ES-I3 (cell line): ENCODE results near the gene RIPPLY3.

ENCODE experiments used
- H3K36me3 ChIP-seq: 2 replicates; pipeline ENCODE4 v1.6.1; 2013; ENCODE audit warnings: mild to moderate bottlenecking, low read length, control low read depth, moderate library complexity; ENCODE audit not compliant: insufficient read depth
- H3K4me1 ChIP-seq: 2 replicates; pipeline ENCODE4 v1.6.1; 2013; ENCODE audit warnings: mild to moderate bottlenecking, control low read depth, low read length; ENCODE audit not compliant: insufficient read depth
- H3K9ac ChIP-seq: 2 replicates; pipeline ENCODE4 v1.6.1; 2013; ENCODE audit warnings: low read depth, mild to moderate bottlenecking, low read length, moderate library complexity
- H3K9me3 ChIP-seq: 2 replicates; pipeline ENCODE4 v1.6.1; 2013; ENCODE audit warnings: mild to moderate bottlenecking, low read length, moderate library complexity; ENCODE audit not compliant: control insufficient read depth, insufficient read depth

Gene RIPPLY3

GRCh38 chr21:37006486-37007291 is at the start of gene RIPPLY3:
RIPPLY3 (plus strand) TSS chr21:37006702; CDS start chr21:37006773, 71 bp downstream.
- H3K36me3 ChIP-seq, result no peaks in the 10 kb centered on the region
- no peaks in the 10 kb centered on the region for H3K4me1 ChIP-seq
- H3K9ac ChIP-seq, result peak within 1 kb of the TSS; percentile 76

GRCh38 chr21:36959020-36959835 is 47.3 kb upstream of the RIPPLY3 start:
- Histone ChIP-seq H3K4me1 (peaks cover 2% of the 10 kb centered on the region; the same call in 1 of the 2 replicates), H3K9me3 (no peaks in the 10 kb centered on the region), H3K9ac (no peak overlapping the region), H3K36me3 (0 out of 2 replicates have a peak, but pooled peaks cover 5% of the 10 kb centered on the region)

More at GRCh38 chr21:37006486-37007291, at the start of gene RIPPLY3:
- H3K9me3 ChIP-seq, result no peaks in the 10 kb centered on the region

GRCh38 chr21:36960676-36961284 is 45.7 kb upstream of the RIPPLY3 start:
- H3K9me3 ChIP-seq, result no peaks in the 10 kb centered on the region
- H3K9ac ChIP-seq, result no peak overlapping the region
- H3K4me1 ChIP-seq, result peaks cover 13% of the 10 kb centered on the region
- 0 out of 2 replicates have a peak, but pooled peaks cover 5% of the 10 kb centered on the region for H3K36me3 ChIP-seq

- Histone ChIP-seq H3K9ac (no peak overlapping the region), H3K4me1 (peaks cover 14% of the 10 kb centered on the region), H3K36me3 (0 out of 2 replicates have a peak, but pooled peaks cover 5% of the 10 kb centered on the region), H3K9me3 (no peaks in the 10 kb centered on the region)
Observed at GRCh38 chr21:36962098-36962780, 44.3 kb upstream of the RIPPLY3 start.

GRCh38 chr21:36964398-36964797 is 42.1 kb upstream of the RIPPLY3 start:
- no peaks in the 10 kb centered on the region for H3K9me3 ChIP-seq
- peaks cover 17% of the 10 kb centered on the region for H3K4me1 ChIP-seq
- H3K9ac ChIP-seq, result no peak overlapping the region
- 0 out of 2 replicates have a peak, but pooled peaks cover 5% of the 10 kb centered on the region for H3K36me3 ChIP-seq

- Histone ChIP-seq H3K36me3 (0 out of 2 replicates have a peak, but pooled peaks cover 5% of the 10 kb centered on the region), H3K4me1 (peaks cover 17% of the 10 kb centered on the region), H3K9me3 (no peaks in the 10 kb centered on the region), H3K9ac (peak overlapping the region; percentile 83; the same call in 1 of the 2 replicates)
Observed at GRCh38 chr21:36964827-36965719, 41.4 kb upstream of the RIPPLY3 start.

- H3K36me3 ChIP-seq, result 0 out of 2 replicates have a peak, but pooled peaks cover 5% of the 10 kb centered on the region
- H3K4me1 ChIP-seq, result peaks cover 17% of the 10 kb centered on the region
- no peaks in the 10 kb centered on the region for H3K9me3 ChIP-seq
- H3K9ac ChIP-seq, result peak overlapping the region; percentile 83
Observed at GRCh38 chr21:36965720-36966065, 40.8 kb upstream of the RIPPLY3 start.

- H3K4me1 ChIP-seq, result peaks cover 17% of the 10 kb centered on the region
- 0 out of 2 replicates have a peak, but pooled peaks cover under 1% of the 10 kb centered on the region for H3K36me3 ChIP-seq
- peak within 1 kb of the TSS; percentile 83 for H3K9ac ChIP-seq
- no peaks in the 10 kb centered on the region for H3K9me3 ChIP-seq
Observed at GRCh38 chr21:36966066-36966820, 40.3 kb upstream of the RIPPLY3 start, which contains the start of gene HLCS. HLCS (minus strand) TSS chr21:36966669; CDS start chr21:36966638, 31 bp downstream.

- Histone ChIP-seq H3K9me3 (no peaks in the 10 kb centered on the region), H3K9ac (peak overlapping the region; percentile 72), H3K36me3 (no peaks in the 10 kb centered on the region), H3K4me1 (peaks cover 17% of the 10 kb centered on the region)
Observed at GRCh38 chr21:36966821-36967768, 39.4 kb upstream of the RIPPLY3 start.

GRCh38 chr21:36968414-36968813 is 38.1 kb upstream of the RIPPLY3 start:
- Histone ChIP-seq H3K4me1 (peaks cover 17% of the 10 kb centered on the region), H3K36me3 (no peaks in the 10 kb centered on the region), H3K9me3 (no peaks in the 10 kb centered on the region), H3K9ac (no peak overlapping the region)

- no peaks in the 10 kb centered on the region for H3K36me3 ChIP-seq
- no peak overlapping the region for H3K9ac ChIP-seq
- H3K4me1 ChIP-seq, result peaks cover 17% of the 10 kb centered on the region
- no peaks in the 10 kb centered on the region for H3K9me3 ChIP-seq
Observed at GRCh38 chr21:36968976-36969375, 37.5 kb upstream of the RIPPLY3 start.
